ENCODE results near the gene CLEC18C.
"Not testable (repeated sequence)": the region's sequence is repeated elsewhere in the genome, so short reads cannot be mapped to it uniquely, and the experiment has no call there.

The CLEC18C gene

DNA sequence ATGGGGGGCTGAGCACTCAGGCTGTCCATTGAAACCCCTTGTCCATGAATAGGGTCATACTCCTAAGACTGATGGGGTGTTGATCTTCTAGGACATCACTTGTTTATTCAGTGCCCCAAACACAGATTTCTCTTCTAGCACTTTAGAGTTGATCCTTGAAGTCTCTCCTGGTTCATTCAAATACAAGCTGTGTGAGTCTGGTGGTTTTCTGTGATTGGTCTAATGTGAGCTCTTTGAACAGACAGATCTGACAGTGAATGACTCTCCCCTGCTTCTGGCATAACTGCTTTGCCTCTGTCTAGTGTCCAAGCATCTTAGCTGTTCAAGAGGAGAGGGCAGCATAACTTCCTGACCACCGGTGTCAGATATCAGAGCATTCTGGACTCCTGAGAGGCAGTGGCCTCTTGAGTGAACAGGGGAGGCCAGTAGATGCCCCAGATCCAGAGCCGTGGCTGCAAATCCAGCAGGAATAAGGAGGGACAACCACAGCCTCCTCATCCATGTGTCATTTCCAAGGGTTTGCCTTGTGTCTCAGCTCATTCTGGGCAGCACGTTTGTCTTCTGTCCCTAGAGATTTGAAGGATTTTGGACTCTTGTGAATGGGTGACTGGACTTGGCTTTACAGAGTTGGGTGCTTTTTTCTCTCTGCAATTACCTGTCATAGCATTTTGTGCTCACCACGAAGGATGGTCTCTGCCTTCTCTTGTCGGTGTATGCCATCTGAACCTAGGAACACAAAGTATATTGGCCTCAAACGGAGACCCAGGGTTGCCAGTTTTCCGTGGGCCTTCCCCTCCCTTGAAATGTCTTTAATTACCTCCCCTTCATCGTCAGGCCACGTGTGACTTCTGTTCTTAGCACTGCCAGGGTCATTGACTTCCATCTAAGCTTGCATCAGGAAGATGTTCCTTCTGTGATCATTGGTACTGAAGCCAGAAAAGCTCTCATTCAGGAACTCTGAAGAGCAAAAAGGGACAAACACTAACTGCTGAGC, 13.9 kb upstream of the CLEC18C start:
- no peak for DNase-seq

GRCh38 chr16:70160388-70160787, 13.2 kb upstream of the CLEC18C start:
- DNase-seq = no peak

DNA sequence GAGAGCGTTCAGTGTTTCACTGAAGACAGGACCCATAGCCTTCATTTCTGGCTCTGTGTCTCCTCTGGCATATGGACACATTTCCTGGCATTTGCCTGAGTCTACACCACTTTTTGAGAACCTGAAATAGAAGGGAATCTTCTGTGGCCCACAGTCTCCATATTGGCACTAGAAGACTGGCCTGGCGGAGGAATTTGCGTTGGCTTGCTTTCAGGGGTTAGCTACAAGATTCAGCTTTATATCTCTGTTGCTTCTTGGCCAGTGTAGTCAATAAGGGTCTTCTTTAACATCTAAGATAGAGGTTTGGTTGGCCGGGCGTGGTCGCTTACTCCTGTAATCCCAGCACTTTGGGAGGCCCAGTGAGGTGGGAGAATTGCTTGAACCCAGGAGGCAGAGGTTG, 12.8 kb upstream of the CLEC18C start:
- DNase-seq = no peak

GRCh38 chr16:70161350-70161749, 12.2 kb upstream of the CLEC18C start:
- DNase-seq = peak; percentile 0

DNA sequence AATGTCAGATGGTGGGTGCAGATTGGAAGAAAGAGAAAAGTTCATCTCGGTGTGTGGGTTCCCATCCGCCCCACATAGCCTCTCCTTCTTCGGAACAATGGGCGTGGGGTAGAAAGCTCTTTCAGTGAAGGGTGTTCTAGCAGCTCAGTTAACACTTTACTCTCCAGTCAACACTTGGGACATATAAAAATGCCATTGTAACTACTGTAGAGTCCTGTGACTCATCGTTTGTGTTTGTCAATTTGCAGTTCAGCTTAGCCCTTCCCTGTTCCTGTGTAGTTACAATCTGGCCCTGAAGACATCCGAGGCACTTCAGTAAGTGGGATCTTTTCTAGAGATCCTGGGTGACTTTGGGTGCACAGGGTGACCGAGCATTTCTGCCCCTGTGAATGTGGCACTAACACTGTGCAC, 11.5 kb upstream of the CLEC18C start:
- peak; percentile 0 for DNase-seq

DNA sequence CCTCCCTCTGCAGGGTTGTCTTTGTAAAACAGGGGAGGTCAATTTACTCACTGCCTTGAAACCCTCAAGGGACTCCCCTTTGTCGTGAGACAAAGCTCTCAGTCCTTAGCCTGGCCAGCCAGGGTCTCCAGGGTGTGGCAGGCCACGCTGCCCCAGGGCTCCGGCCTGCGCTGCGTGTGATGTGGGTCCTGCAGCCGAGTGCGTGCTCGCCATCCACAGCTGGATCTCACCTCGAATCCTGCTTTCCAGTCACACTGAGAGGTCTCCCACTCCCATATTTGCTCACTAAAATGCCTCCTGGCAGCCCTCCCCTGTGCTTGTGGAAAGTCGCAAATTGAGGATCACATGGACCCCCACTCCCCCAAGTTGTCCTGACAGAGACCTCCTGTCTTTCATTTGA, 10.0 kb upstream of the CLEC18C start:
- peak; percentile 0 for DNase-seq

DNA sequence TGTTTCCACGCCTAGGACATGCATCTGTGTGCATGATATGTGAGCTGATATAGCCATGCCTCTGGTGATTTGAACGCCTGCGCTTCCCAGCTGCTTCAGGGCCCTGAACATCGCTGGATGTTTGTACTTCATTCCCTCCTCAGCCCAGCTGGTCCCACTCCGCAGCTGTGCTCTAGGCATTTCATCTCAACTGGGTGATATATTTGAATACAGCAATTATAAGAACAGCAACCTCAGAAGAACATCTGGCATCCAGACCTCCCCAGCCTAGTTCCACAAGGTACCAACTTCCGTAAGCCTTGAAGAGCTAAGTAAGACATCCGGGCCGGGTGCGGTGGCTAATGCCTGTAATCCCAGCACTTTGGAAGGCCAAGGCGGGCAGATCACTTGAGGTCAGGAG, 6.9 kb upstream of the CLEC18C start:
- DNase-seq = not testable (repeated sequence)

- not testable (repeated sequence) for DNase-seq
Measured at GRCh38 chr16:70173916-70174315, 329 bp downstream of the CLEC18C start.

DNA sequence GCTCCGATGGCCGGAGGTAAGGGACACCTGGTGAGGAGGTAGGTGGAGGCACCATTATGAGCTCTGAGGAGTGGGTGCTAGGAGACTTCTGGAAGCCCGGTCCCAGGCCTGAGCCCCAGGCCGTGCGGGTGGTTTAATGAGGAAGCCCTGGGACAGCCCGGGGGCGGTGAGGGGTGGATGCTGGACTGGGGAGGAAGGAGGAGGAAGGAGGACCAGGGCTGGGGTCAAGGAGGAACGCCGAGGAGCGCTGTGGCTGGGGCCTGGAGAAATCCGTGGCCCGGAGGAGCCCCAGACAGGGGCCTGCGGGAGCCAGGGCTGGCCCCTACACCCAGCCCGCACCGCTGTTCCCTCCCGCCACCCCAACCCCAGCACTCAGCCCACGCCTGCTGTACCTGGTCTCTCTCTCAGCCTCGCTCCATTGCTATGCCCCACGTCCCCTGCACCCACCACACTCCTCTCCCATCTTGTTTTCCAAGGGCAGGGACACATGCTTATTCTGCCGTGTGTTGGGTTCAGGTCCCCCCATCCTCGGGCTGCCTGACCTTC, 873 bp downstream of the CLEC18C start:
- not testable (repeated sequence) for DNase-seq

DNA sequence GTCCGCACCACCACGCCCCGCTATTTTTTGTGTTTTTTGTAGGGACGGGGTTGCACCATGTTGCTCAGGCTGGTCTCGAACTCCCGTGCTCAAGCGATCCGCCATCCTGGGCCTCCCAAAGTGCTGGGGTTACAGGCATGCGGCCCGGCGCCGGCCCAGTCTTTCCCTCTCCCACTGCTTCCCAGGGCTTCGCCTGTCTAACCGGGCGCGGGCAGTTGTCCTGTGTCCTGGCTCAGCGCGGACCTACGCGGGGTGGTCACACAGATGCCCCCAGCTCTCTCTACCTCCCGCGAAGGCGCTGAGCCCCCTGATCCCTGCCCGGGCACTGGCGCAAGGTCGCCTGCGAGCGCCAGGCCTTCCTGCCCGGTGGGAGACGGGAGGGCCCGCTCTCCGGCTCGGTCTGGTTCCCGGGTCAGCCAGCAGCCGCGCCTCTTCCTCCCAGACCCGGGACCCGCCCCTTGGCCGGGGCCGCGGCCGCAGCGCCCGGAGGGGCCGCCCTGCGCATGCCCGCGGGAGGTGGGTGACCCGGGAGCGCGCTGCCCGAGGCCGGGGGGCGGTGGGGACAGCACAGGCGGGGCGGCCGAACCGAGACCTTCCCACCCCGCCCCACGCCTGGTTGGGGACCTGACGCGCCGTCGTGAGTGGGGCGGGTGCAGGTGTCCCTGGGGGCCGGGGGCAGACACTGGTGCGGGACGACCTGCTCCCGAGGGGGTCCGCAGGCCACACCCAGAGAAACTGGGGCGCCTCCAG, 14.4 kb downstream of the CLEC18C start:
- not testable (repeated sequence) for DNase-seq

GRCh38 chr16:70188608-70188915, 15.0 kb downstream of the CLEC18C start:
- not testable (repeated sequence) for DNase-seq

DNA sequence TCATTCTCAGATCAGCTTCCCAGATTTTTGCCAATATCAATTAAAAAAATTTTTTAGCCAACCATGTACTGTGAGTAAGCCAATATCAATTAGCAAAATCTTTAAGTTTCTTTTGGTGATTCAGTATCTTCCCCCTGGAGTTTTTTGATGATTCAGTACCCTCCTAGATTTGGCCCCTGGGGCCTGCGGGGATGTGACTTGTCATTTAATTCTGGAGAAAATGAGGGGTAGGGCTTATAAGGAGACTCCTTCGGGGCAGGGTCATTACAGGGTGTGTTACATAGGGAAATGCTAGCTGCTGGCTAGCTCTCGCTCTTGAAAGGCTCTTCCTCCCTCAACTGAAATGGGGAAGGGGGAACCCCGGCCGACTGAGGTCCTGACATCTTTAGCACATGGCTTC, 17.0 kb downstream of the CLEC18C start:
- not testable (repeated sequence) for DNase-seq

DNA sequence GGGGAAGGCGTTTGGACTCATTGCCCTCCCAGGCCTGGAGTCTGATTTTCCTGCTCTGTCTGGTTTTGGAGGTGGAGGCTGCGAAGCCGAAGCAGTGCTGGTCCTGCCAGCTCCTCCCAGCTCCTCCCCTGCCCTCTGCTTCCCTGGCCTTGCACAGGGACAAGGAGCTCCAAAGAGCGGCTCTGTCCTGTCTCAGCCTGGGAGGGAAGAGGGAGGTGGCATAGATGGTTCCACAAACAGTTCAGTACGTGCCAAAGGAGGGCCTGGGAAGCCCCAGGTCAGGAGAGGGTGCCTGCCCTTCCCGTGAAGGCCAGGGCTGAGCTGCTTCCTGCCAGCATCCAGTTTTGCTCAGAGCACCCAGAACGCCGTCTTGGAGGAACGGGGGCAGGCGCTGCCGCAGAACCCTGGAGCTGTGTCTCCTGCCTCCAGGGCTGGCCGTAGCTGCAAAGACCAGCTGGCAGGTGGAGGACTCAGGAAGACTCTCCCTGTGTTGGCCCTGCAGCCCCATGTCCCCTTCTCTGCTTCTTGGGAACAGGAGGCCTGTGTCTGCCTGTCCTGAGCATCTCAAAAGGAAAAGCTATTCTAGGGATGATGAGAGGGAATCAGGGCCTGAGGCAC, 23.2 kb downstream of the CLEC18C start:
- not testable (repeated sequence) for DNase-seq

DNA sequence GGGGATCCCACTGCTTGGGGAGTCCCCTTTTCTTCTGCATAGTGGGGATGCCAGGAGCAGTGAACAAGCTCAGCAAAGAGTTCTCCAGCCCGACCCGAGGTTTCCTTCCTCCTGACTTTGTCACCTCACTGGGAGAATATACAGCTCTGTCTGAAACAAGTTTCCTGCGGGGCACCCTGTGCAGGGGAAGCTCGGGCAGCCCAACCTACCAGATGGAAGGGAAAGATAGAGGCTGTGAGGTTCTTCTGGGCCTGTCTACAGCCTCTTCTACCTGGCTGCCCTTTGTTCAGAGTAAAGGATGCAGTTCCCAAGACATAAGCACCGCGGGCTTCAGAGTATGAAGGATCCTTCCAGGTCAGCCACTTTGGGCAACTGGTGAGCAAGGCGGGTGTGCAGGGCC, 24.0 kb downstream of the CLEC18C start:
- not testable (repeated sequence) for DNase-seq

DNA sequence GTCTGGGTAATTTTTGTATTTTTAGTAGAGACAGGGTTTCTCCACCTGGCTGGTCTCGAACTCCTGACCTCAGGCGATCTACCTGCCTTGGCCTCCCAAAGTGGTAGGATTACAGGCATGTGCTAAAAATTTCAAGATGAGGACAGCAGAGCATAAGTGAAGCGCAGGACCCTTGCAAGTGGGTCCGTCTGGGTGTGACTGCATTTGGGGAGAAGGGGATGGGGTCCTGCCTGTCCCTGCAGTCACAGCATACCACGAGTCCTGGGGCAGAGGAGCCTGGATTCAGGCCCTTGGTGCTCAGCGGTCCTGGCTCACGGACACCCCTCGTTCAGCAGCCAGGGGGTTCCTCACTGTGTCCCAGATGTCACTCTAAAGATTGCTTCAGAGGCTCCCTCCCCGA, 24.6 kb downstream of the CLEC18C start:
- not testable (repeated sequence) for DNase-seq

DNA sequence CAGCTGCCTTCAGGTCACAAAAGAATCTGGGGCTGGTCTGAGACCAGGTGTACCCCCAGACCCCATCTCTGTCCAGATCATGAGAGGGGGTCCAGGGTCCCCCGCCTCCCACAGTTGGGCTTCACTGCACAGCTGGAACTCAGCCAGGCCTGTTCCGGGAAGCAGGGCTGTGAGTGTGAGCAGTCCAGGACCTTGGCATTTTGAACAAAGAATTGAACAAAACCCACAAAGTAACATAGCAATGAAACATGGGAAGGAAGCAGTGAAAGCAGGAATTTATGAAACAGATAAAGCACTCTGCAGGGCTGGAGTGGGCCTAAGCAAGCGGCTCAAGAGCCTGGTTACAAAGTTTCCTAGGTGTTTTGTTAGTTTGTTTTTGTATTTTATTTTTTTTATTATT, 25.1 kb downstream of the CLEC18C start:
- not testable (repeated sequence) for DNase-seq

DNA sequence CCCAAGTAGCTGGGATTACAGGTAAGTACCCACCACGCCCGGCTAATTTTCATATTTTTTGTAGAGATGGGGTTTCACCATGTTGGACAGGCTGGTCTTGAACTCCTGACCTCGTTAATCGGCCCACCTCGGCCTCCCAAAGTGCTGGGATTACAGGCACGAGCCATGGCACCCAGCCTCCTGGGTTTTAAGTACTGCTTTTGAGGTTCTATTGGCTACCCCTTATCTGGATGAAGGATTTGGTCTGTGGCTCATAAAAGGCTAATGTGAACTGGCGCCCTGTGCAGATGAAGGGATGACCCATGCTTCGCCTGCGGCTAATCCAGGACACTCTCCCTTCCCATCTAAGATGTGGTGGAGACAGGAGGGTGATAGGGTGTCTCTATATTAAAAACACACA, 25.6 kb downstream of the CLEC18C start:
- DNase-seq = not testable (repeated sequence)

DNA sequence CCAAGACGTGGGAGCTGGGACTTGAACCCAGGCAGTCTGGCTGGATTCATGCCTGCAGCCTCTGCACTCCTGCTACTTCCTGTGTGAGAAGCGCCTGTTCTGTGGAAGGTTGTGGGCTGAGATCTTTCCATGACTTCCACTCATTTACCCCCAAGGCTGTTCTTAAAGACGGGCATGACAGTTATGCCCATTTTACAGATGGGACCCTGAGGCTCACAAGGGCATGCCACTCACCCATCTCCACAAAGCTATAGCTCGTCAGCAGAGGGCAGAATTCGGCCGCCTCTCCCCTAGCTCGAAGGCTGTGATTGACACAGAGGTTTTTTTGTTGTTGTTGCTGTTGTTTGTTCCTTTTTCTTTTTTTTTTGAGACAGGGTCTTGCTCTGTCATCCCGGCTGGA, 26.5 kb downstream of the CLEC18C start:
- not testable (repeated sequence) for DNase-seq

GRCh38 chr16:70203508-70203907, 29.9 kb downstream of the CLEC18C start:
- not testable (repeated sequence) for DNase-seq

GRCh38 chr16:70204010-70204409, 30.4 kb downstream of the CLEC18C start:
- not testable (repeated sequence) for DNase-seq

DNA sequence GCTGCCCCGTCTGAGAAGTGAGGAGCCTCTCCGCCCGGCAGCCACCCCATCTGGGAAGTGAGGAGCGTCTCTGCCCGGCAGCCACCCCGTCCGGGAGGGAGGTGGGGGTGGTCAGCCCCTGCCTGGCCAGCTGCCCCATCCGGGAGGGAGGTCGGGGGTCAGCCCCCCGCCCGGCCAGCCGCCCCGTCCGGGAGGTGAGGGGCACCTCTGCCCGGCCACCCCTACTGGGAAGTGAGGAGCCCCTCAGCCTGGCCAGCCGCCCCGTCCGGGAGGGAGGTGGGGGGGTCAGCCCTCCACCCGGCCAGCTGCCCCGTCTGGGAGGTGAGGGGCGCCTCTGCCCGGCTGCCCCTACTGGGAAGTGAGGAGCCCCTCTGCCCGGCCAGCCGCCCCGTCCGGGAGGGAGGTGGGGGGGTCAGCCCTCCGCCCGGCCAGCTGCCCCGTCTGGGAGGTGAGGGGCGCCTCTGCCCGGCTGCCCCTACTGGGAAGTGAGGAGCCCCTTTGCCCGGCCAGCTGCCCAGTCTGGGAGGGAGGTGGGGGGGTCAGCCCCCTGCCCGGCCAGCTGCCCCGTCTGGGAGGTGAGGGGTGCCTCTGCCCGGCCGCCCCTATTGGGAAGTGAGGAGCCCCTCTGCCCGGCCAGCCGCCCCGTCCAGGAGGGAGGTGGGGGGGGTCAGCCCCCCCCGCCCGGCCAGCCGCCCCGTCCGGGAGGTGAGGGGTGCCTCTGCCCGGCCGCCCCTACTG, 31.2 kb downstream of the CLEC18C start:
- DNase-seq = not testable (repeated sequence)

DNA sequence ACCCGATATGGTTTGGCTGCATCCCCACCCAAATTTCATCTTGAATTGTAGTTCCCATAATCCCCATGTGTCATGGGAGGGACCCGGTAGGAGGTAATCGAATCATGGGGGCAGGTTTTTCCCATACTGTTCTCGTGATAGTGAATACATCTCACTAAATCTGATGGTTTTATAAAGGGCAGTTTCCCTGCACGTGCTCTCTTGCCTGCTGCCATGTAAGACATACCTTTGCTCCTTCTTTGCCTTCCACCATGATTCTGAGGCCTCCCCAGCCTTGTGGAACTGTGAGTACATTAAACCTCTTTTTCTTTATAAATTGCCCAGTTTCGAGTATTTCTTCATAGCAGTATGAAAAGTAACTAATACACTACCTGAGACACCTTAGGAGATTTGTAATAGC, 32.8 kb downstream of the CLEC18C start:
- not testable (repeated sequence) for DNase-seq
